Gastroesophageal sphincter (tissue), 4 donors: ENCODE data around the gene CLEC2L. TPM values are rescaled to one million over a fixed set of nuclear protein-coding genes. Genes with fewer than 3 reads are reported as not detected.

Experiments
- ATAC-seq: fragments of 150-250 bp; one replicate; pipeline ENCODE4 v1.9.1; 2016; ENCODE audit warnings: mild to moderate bottlenecking, moderate library complexity
- H3K27ac ChIP-seq, 4 donors: fragments of 200-600 bp; sonication (generic) in 3 of 4; 1 replicate in 3 of 4; 2 replicates in 1 of 4; pipeline ENCODE4 v1.5.1; 2016 to 2019
- H3K27me3 ChIP-seq: fragments of 200-600 bp; sonication (generic); one replicate; pipeline ENCODE4 v1.5.1; 2019
- H3K36me3 ChIP-seq, 2 donors: fragments of 200-600 bp; sonication (generic); one replicate each; pipeline ENCODE4 v1.5.1; 2019; ENCODE audit warnings: control low read depth in 1 of 2
- H3K4me1 ChIP-seq, 3 donors: fragments of 200-600 bp; sonication (generic); 1 replicate in 2 of 3; 2 replicates in 1 of 3; pipeline ENCODE4 v1.5.1; 2016 to 2019; ENCODE audit warnings: control low read depth in 2 of 3
- H3K4me3 ChIP-seq, 2 donors: fragments of 200-600 bp; sonication (generic); one replicate each; pipeline ENCODE4 v1.5.1; 2019; ENCODE audit warnings: mild to moderate bottlenecking in 1 of 2, moderate library complexity in 1 of 2
- H3K9me3 ChIP-seq, 3 donors: fragments of 200-600 bp; sonication (generic); one replicate each; pipeline ENCODE4 v1.5.1; 2017 to 2019; ENCODE audit warnings: control low read depth in 2 of 3
- CTCF ChIP-seq, 4 experiments: fragments of 200-600 bp in 2 of 4; fragments of 450-650 bp in 2 of 4; sonication (generic) in 1 of 4; IDR thresholded peaks; one replicate each; pipeline ENCODE4 v1.5.1; 2017 to 2019; ENCODE audit warnings: antibody characterized with exemption in 4 of 4, mild to moderate bottlenecking in 2 of 4, moderate library complexity in 2 of 4
- EP300 ChIP-seq: sonication (generic); formaldehyde crosslinking; IDR thresholded peaks from one replicate; pipeline ENCODE4 v1.6.1; 2017; ENCODE audit warnings: antibody characterized with exemption, mild to moderate bottlenecking
- POLR2A ChIP-seq, 2 donors: fragments of 450-650 bp; IDR thresholded peaks; one replicate each; pipeline ENCODE4 v1.6.1; 2017; ENCODE audit warnings: antibody characterized with exemption in 2 of 2, mild to moderate bottlenecking in 2 of 2, moderate library complexity in 1 of 2
- POLR2AphosphoS5 ChIP-seq: sonication (generic); formaldehyde crosslinking; IDR thresholded peaks from one replicate; pipeline ENCODE4 v1.6.1; 2017; ENCODE audit warnings: antibody characterized with exemption
- WGBS, 2 donors: methylation state at CpG; one replicate each; pipeline ENCODE4 v1.1.5; 2018; ENCODE audit warnings: low coverage in 1 of 2; 5-methylcytosine and 5-hydroxymethylcytosine counted together
- total RNA-seq, 4 donors: library from RNA; depleted of rRNA; stranded (reverse); fragments of >200 nt; gene quantifications; one replicate each; pipeline ENCODE4 v1.1.0, GENCODE V29; 2016

CLEC2L gene
- total RNA-seq, 4 donors from 2014 or later: 0.39 TPM; not detected in 3

DNA sequence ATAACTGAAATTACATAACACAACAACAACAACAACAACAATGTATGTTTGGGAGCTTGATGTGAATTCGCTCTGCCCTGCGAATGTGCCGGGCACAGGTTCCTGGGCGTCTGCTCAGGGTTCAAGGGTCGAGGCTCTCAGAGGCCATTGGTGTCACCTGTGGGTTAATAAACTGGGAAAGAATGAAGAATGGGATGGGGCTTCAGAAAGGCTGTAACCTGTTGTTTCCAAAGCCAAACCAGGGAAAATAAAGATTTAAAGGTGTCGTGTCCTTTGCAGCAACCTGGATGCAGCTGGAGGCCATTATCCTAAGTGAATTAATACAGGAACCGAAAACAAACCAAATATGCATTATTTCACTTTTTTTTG lies 22.7 kb upstream of the CLEC2L start:
- no peak overlapping the region for H3K27ac ChIP-seq
- no peak for ATAC-seq
- no peak overlapping the region for H3K4me3 ChIP-seq
- peaks cover 13% of the 10 kb centered on the region for H3K27me3 ChIP-seq
- peaks cover 0 to 10% (median 0%) of the 10 kb centered on the region in 3 donors for H3K4me1 ChIP-seq
- no peaks in the 10 kb centered on the region for H3K36me3 ChIP-seq
- WGBS, 2 donors: 92 to 94% methylated on average over 6 to 7 of the region's 7 CpGs
- no peaks in the 10 kb centered on the region for H3K9me3 ChIP-seq
- TF ChIP-seq CTCF (IDR thresholded peaks at IDR 0.05): no peak
- TF ChIP-seq EP300: no peak
- TF ChIP-seq POLR2A (IDR thresholded peaks at IDR 0.05): no peak
- no peak for TF ChIP-seq POLR2AphosphoS5

GRCh38 chr7:139502226-139502625 lies 21.3 kb upstream of the CLEC2L start:
- Histone ChIP-seq H3K36me3 (no peaks in the 10 kb centered on the region), H3K4me1 (peaks cover 0 to 10% (median 0%) of the 10 kb centered on the region in 3 donors), H3K9me3 (no peaks in the 10 kb centered on the region), H3K27me3 (peaks cover 13% of the 10 kb centered on the region), H3K4me3 (no peak overlapping the region), H3K27ac (no peak overlapping the region)
- no peak for TF ChIP-seq EP300
- no peak for TF ChIP-seq POLR2AphosphoS5
- no peak for TF ChIP-seq POLR2A (IDR thresholded peaks at IDR 0.05)
- TF ChIP-seq CTCF (IDR thresholded peaks at IDR 0.05): no peak
- ATAC-seq: no peak
- 86 to 90% methylated on average over 1 to 8 of the region's 22 CpGs for WGBS, 2 donors

- H3K4me3 ChIP-seq: no peak overlapping the region
- 59 to 100% methylated on average over 3 to 6 of the region's 9 CpGs for WGBS, 2 donors
- ATAC-seq: no peak
- no peaks in the 10 kb centered on the region for H3K9me3 ChIP-seq
- H3K27ac ChIP-seq: no peak overlapping the region
- H3K4me1 ChIP-seq: no peaks in the 10 kb centered on the region
- H3K27me3 ChIP-seq: peaks cover 4% of the 10 kb centered on the region
- no peaks in the 10 kb centered on the region for H3K36me3 ChIP-seq
- TF ChIP-seq POLR2AphosphoS5 (no peak), CTCF (IDR thresholded peaks at IDR 0.05) (no peak), EP300 (no peak), POLR2A (IDR thresholded peaks at IDR 0.05) (no peak)
Measured at GRCh38 chr7:139505563-139505962, 17.9 kb upstream of the CLEC2L start.

GRCh38 chr7:139509535-139509934 lies 13.9 kb upstream of the CLEC2L start:
- TF ChIP-seq POLR2A (IDR thresholded peaks at IDR 0.05) (no peak), POLR2AphosphoS5 (no peak), EP300 (no peak), CTCF (IDR thresholded peaks at IDR 0.05) (no peak)
- Histone ChIP-seq H3K27ac (no peak overlapping the region), H3K9me3 (no peaks in the 10 kb centered on the region), H3K4me3 (no peak overlapping the region), H3K27me3 (no peaks in the 10 kb centered on the region), H3K4me1 (no peaks in the 10 kb centered on the region), H3K36me3 (no peaks in the 10 kb centered on the region)
- WGBS, 2 donors: 71 to 91% methylated on average over 1 to 2 of the region's 2 CpGs
- ATAC-seq: no peak

GRCh38 chr7:139511315-139511714 lies 12.2 kb upstream of the CLEC2L start:
- no peaks in the 10 kb centered on the region for H3K9me3 ChIP-seq
- no peaks in the 10 kb centered on the region for H3K4me1 ChIP-seq
- no peak overlapping the region for H3K27ac ChIP-seq
- H3K4me3 ChIP-seq: no peak overlapping the region
- ATAC-seq: no peak
- no peak for TF ChIP-seq EP300
- no peak for TF ChIP-seq POLR2AphosphoS5
- no peak for TF ChIP-seq CTCF (IDR thresholded peaks at IDR 0.05)
- no peak for TF ChIP-seq POLR2A (IDR thresholded peaks at IDR 0.05)
- 60 to 70% methylated on average over 2 to 5 of the region's 5 CpGs for WGBS, 2 donors
- no peaks in the 10 kb centered on the region for H3K36me3 ChIP-seq
- no peaks in the 10 kb centered on the region for H3K27me3 ChIP-seq
